Transverse colon (tissue), 4 donors: ENCODE measurements around the gene TLE3. TPM values are rescaled to one million over a fixed set of nuclear protein-coding genes. Genes with fewer than 3 reads are reported as not detected.

Source experiments
- DNase-seq: peaks from one replicate; pipeline ENCODE4 v3.0.0-alpha.2; 2019
- H3K27ac ChIP-seq, 4 donors: fragments of 200-600 bp; sonication (generic); 2 replicates each; pipeline ENCODE4 v1.5.1; 2016 to 2018; ENCODE audit warnings: inconsistent platforms in 4 of 4
- H3K27me3 ChIP-seq: fragments of 200-600 bp; sonication (generic); 2 replicates; pipeline ENCODE4 v1.5.1; 2017; ENCODE audit warnings: inconsistent platforms
- H3K36me3 ChIP-seq, 4 donors: fragments of 200-600 bp; sonication (generic); 2 replicates each; pipeline ENCODE4 v1.5.1; 2017 to 2019; ENCODE audit warnings: inconsistent platforms in 4 of 4
- H3K4me1 ChIP-seq, 4 donors: fragments of 200-600 bp; sonication (generic); 2 replicates each; pipeline ENCODE4 v1.5.1; 2017 to 2020; ENCODE audit warnings: inconsistent platforms in 4 of 4
- H3K4me3 ChIP-seq, 4 donors: fragments of 200-600 bp; sonication (generic); 1 replicate in 1 of 4; 2 replicates in 3 of 4; pipeline versions ENCODE4 v1.5.1 to v1.6.1; 2017 to 2019; ENCODE audit warnings: inconsistent platforms in 4 of 4
- H3K9me3 ChIP-seq, 2 donors: fragments of 200-600 bp; sonication (generic); 2 replicates each; pipeline ENCODE4 v1.5.1; 2017 to 2019; ENCODE audit warnings: inconsistent platforms in 2 of 2
- EP300 ChIP-seq: sonication (generic); formaldehyde crosslinking; IDR thresholded peaks from one replicate; pipeline ENCODE4 v1.6.1; 2017; ENCODE audit warnings: antibody characterized with exemption, low read depth
- POLR2A ChIP-seq: fragments of 450-650 bp; IDR thresholded peaks from one replicate; pipeline ENCODE4 v1.6.1; 2016; ENCODE audit warnings: antibody characterized with exemption, mild to moderate bottlenecking, moderate library complexity
- POLR2AphosphoS5 ChIP-seq, 3 donors: sonication (generic); formaldehyde crosslinking; IDR thresholded peaks; one replicate each; pipeline ENCODE4 v1.6.1; 2016; ENCODE audit warnings: antibody characterized with exemption in 3 of 3
- WGBS, 2 donors: methylation state at CpG; one replicate each; pipeline ENCODE4 v1.1.5; 2018; ENCODE audit warnings: low coverage in 1 of 2; 5-methylcytosine and 5-hydroxymethylcytosine counted together
- in situ Hi-C, 4 donors: fragments of 200-750 bp; cut with MboI; loops; one replicate each; pipeline versions ENCODE4 v1.15.0 to v1.15.1; 2017; ENCODE audit warnings: low sequenced_read_pairs in 3 of 4, low pct_ligation_motif_present in 1 of 4, low pct_unique_long_range_greater_than_20kb in 1 of 4
- intact Hi-C: fragments of 100-400 bp; cut with DNase I; formaldehyde crosslinking; loops from one replicate; pipeline ENCODE4 v1.15.1; 2023; ENCODE audit warnings: low total_unique reads
- total RNA-seq, 4 donors: library from RNA; depleted of rRNA; stranded (reverse); fragments of >200 nt; gene quantifications; one replicate each; pipeline ENCODE4 v1.1.0, GENCODE V29; 2016
- TF ChIP-seq, protein P1 (sequence below), 5 experiments: fragments of 200-600 bp in 3 of 5; fragments of 450-650 bp in 2 of 5; sonication (generic) in 3 of 5; IDR thresholded peaks; 1 replicate in 2 of 5; 2 replicates in 3 of 5; pipeline ENCODE4 v1.5.1; 2016 to 2017; ENCODE audit warnings: antibody characterized with exemption in 5 of 5, inconsistent platforms in 3 of 5, mild to moderate bottlenecking in 2 of 5, moderate library complexity in 1 of 5

The TLE3 gene
- total RNA-seq, 4 donors from 2014 or later, result 49.8 to 223 (median 114) TPM

DNA sequence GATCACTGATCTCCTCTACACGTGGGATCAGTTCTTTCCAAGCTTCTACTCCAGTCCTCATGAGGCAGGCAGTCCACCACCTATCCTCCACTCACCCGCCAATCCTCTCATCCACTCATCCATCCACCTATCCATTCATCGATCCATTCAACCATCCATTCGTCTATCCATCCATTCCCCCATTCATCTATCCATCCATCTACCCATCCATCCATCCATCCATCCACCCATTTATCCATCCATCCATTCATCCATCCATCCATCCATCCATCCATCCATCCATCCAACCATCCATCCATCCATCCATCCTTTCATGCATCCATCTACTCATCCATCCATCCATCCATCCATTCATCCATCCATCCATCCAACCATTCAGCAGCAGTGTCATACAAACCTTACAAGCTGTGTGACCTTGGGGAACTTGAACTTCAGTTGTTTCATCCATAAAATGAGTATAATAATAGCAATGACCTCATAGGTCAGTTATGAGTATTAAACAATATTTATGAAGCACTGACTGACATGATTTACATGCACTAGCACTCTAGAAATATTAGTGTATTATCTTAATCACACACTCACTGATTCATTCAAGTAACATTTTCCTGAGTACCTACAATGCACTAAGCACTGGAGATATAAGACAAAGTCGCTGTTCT lies 55.0 kb downstream of the TLE3 start:
- 92 to 96% methylated on average over 4 to 5 of the region's 5 CpGs for WGBS, 2 donors
- Histone ChIP-seq H3K4me3 (no peak overlapping the region), H3K9me3 (no peaks in the 10 kb centered on the region), H3K27me3 (no peaks in the 10 kb centered on the region), H3K36me3 (no peaks in the 10 kb centered on the region), H3K4me1 (peaks cover 0 to 2% (median under 1%) of the 10 kb centered on the region in 4 donors), H3K27ac (no peak overlapping the region)
- no peak for TF ChIP-seq POLR2A
- TF ChIP-seq EP300, result no peak
- TF ChIP-seq, protein P1, sequence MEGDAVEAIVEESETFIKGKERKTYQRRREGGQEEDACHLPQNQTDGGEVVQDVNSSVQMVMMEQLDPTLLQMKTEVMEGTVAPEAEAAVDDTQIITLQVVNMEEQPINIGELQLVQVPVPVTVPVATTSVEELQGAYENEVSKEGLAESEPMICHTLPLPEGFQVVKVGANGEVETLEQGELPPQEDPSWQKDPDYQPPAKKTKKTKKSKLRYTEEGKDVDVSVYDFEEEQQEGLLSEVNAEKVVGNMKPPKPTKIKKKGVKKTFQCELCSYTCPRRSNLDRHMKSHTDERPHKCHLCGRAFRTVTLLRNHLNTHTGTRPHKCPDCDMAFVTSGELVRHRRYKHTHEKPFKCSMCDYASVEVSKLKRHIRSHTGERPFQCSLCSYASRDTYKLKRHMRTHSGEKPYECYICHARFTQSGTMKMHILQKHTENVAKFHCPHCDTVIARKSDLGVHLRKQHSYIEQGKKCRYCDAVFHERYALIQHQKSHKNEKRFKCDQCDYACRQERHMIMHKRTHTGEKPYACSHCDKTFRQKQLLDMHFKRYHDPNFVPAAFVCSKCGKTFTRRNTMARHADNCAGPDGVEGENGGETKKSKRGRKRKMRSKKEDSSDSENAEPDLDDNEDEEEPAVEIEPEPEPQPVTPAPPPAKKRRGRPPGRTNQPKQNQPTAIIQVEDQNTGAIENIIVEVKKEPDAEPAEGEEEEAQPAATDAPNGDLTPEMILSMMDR (IDR thresholded peaks at IDR 0.05), result no peak
- TF ChIP-seq POLR2AphosphoS5 (IDR thresholded peaks at IDR 0.05), result no peak
- intact Hi-C loops (no loop called here), in situ Hi-C loops (no loop called here)
- DNase-seq, result no peak

DNA sequence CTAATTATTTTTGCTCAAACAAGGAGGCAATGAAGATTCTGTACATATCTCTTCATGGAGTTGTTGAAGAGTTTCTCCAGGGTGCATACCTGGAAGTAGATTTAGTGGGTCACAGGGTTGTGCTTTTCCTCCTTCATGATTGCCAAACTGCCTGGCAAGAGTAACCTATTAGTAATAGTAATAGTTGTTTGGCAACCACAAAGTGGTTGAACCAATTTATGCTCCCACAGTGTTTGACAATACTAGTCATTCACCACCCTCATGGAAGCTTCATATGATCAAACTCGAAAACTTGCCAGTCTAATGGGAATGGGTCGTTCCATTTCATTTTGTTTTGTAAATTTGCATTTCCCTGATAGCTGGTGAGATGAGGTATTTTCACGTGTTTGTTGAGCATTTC lies 57.8 kb downstream of the TLE3 start:
- intact Hi-C loops, result no loop called here
- no peak for TF ChIP-seq POLR2AphosphoS5 (IDR thresholded peaks at IDR 0.05)
- TF ChIP-seq, protein P1 (IDR thresholded peaks at IDR 0.05), result no peak
- no peak overlapping the region for H3K4me3 ChIP-seq

DNA sequence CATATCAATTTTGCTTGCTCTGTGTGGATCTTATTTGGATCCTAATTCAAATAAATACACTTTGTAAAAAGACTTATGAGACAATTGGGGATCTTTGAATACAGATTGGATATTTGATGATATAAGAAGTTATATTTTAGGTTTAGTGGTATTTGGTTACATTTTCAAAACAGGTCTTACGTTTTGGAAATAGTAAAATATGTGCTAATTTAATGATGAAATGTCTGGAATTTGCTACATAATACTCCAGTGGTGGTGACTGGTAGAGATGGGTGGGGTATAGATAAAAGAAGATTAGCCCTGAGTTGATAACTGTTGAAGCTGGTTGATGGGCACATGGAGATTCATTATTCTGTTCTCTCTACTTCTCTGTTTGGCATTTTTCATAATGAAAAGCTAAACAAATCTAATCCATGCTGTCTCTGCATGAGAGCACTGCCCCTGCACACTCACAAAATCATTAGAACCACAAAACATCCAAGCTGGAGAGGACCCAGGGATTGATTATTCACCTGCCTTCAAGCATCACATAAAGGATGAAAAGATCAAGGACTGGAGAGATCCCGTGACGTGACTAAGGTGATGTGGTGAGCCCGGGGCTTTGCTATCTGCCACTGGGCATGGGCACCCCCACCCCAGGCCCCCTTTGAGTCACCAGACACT lies 58.9 kb downstream of the TLE3 start:
- WGBS, 2 donors, result 56 to 83% methylated on average over 1 to 4 of the region's 4 CpGs

More for the DNA sequence above, 57.8 kb downstream of the TLE3 start:
- no peaks in the 10 kb centered on the region for H3K4me1 ChIP-seq
- 62 to 69% methylated on average over 3 of the region's 3 CpGs for WGBS, 2 donors
- H3K36me3 ChIP-seq, result no peaks in the 10 kb centered on the region
- in situ Hi-C loops, result no loop called here
- no peak overlapping the region for H3K27ac ChIP-seq
- no peak for DNase-seq
- H3K27me3 ChIP-seq, result no peaks in the 10 kb centered on the region
- no peaks in the 10 kb centered on the region for H3K9me3 ChIP-seq

DNA sequence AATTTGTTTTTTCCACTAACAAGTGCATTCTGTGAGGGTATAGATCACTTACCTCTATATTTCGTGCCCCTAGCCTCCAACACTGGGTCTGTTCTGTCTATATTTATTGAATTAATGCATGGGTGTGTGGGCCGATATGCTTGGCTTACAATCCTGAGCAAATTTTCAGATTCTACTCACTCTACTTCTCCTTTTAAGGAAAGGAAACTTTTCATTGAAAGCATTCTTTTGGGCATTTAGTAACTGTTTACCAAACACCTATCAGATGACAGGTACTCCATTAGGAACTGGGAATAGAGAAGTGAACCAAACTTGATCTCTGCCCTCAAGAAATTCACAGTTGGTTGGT lies 60.5 kb downstream of the TLE3 start:
- TF ChIP-seq, protein P1 (IDR thresholded peaks at IDR 0.05), result no peak
- TF ChIP-seq POLR2AphosphoS5 (IDR thresholded peaks at IDR 0.05) (no peak), EP300 (no peak), POLR2A (no peak)
- peak overlapping the region in 1 of 4 donors; percentile 56 for H3K27ac ChIP-seq
- H3K36me3 ChIP-seq, result no peaks in the 10 kb centered on the region
- H3K9me3 ChIP-seq, result no peaks in the 10 kb centered on the region
- peaks cover 9% of the 10 kb centered on the region for H3K27me3 ChIP-seq
- no peaks in the 10 kb centered on the region for H3K4me1 ChIP-seq
- intact Hi-C loops, result no loop called here
- no peak overlapping the region for H3K4me3 ChIP-seq
- 83% methylated on average over 2 of the region's 2 CpGs; no CpG with 5 or more reads in 1 of the 2 donors for WGBS, 2 donors
- DNase-seq, result no peak
- in situ Hi-C loops, result no loop called here

More for the DNA sequence above, 58.9 kb downstream of the TLE3 start:
- no peak for TF ChIP-seq POLR2A
- TF ChIP-seq, protein P1 (IDR thresholded peaks at IDR 0.05), result no peak
- no peak for TF ChIP-seq EP300
- TF ChIP-seq POLR2AphosphoS5 (IDR thresholded peaks at IDR 0.05), result no peak
- H3K4me3 ChIP-seq, result no peak overlapping the region
- H3K9me3 ChIP-seq, result no peaks in the 10 kb centered on the region
- intact Hi-C loops, result no loop called here
- H3K27me3 ChIP-seq, result no peaks in the 10 kb centered on the region
- DNase-seq, result no peak
- no peaks in the 10 kb centered on the region for H3K36me3 ChIP-seq
- in situ Hi-C loops, result no loop called here
- no peak overlapping the region for H3K27ac ChIP-seq
- H3K4me1 ChIP-seq, result no peaks in the 10 kb centered on the region
